Stromal cell of bone marrow (primary cell): ENCODE measurements around the gene SREK1.
"Not testable (repeated sequence)": the region's sequence is repeated elsewhere in the genome, so short reads cannot be mapped to it uniquely, and the experiment has no call there.

Experiments
- DNase-seq: peaks from one replicate; pipeline ENCODE4 v3.0.0-alpha.2; 2012; ENCODE audit warnings: low read depth

The SREK1 gene

DNA sequence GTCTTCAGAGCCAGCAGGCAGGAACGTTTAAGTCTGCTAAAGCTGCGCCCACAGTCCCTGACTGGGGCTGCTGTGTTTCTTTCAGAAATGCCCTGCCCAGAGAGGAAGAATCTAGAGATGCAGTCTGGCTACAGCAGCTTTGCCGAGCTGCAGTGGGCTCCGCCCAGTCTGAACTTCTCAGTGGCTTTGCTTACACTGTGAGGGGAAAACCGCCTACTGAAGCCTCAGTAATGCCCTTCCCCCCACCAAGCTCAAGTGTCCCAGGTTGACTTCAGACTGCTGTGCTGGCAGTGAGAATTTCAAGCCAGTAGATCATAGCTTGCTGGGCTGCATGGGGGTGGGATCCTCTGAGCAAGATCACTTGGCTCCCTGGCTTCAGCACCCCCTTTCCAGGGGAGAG, 78.4 kb downstream of the SREK1 start:
- no peak for DNase-seq

DNA sequence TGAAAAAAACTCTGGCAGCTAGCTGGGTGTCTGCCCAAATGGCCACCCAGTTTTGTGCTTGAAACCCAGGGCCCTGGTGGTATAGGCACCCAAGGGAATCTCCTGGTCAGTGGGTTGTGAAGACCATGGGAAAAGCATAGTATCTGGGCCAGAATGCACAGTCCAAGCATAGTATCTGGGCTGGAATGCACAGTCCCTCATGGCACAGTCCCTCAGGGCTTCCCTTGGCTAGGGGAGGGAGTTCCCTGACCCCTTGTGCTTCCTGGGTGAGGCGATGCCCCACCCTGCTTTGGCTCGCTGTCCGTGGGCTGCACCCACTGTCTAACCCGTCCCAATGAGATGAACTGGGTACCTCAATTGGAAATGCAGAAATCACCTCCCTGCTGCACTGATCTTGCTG, 78.8 kb downstream of the SREK1 start:
- not testable (repeated sequence) for DNase-seq

DNA sequence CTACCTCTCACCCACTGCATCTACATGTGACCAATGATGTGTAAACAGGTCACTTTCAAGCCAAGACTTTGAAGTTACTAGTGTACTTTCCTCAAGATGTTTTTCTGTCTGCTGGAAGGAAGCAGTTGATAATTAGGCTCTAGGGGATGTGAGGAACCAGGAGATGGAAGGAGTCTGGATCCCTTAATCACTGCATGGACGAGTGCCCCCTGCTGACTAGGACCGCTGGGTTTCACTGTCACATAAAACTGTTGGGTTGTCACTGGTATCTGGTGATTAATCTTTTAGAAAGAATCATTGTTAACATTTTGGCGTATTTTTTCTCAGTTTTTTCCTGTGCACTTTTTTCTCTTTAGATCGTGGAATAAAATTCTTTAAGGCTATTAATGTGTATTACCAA, 79.5 kb downstream of the SREK1 start:
- DNase-seq = no peak

DNA sequence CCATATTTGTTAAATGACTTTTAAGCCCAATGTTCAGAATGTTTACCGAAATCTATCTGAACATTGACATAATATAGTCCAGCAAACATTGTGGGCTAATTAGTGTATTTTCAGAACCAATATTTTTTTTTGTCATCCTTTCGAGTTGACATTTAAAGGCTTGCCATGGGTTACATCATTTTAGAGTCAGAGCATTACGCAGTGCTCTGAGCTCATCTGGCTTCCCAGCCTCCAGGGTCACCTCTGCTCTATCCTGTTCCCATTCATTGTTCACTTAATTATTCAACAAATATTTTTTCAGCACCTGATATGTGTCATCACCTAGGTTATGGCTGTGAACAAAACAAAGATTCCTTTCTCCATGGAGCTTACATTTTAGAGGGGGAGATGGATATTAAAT, 80.2 kb downstream of the SREK1 start:
- DNase-seq = no peak

DNA sequence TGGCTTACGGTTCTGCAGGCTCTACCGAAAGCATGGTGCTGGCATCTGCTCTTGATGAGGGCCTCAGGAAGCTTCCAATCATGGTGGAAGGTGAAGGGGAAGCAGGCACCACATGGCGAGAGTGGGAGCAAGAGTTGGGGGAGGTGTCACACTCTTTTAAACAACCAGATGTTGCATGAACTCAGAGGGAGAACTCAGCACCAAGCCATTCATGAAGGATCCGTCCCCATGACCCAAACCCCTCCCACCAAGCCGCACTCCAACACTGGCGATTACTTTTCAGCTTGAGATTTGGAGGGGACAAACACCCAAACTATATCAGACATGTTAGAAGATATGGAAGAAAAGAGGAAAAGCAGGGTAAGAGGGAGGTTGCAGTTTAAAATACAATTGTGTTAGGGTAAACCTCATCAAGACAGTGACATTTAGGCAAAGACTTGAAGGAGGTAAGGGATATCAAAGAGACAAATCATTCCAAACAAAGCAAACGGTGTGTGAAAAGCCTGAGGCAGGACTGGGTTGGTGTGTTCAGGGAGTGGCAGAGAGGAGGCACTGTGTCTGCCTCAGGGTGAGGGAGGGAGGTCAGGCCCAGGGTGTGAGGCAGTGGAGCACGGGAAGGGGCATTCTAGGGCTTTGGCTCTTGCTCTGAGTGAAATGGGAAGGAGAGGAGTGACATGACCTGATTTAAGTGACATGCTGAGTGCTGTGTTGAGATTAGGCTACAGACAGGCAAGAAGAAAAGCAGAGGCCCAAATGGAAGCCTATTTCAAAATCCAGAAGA, 80.9 kb downstream of the SREK1 start:
- no peak for DNase-seq

DNA sequence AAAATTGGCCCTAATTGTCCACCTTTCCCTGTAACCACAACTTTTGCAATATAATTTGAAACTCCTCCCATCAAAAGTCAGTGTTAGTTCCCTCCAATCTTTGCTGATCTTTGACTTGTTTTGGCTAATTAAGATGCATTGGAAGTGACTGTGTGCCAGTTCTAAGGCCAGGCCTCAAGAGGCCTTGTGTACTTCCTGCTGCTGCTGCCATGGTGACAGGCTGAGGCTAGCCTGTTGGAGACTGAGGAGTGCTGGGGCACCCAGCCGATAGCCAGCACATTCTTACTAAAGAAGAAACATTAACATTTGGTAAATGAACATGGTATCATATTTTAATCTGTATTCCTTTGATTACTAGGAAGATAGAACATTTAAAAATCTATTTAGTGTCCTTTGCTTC, 86.5 kb downstream of the SREK1 start:
- peak; percentile 6 for DNase-seq

DNA sequence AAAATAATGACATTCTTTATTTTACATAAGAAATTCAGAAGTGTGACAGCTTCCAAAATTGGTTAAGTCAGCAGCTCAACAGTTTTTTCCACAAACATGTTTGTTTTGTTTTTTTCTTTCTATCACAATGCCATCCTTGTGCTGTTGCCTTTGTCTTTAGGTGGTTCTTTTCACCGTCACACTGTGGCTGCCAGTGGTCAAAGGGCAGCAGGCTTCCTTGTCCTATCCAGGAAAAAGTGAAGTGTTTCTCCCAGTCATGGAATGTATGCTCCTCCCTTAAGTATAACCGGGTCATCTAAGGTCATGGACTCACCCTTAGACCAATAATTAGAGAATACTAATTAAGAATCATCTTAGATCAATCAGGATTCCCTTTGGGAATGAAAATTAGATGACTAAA, 87.4 kb downstream of the SREK1 start:
- DNase-seq = no peak

DNA sequence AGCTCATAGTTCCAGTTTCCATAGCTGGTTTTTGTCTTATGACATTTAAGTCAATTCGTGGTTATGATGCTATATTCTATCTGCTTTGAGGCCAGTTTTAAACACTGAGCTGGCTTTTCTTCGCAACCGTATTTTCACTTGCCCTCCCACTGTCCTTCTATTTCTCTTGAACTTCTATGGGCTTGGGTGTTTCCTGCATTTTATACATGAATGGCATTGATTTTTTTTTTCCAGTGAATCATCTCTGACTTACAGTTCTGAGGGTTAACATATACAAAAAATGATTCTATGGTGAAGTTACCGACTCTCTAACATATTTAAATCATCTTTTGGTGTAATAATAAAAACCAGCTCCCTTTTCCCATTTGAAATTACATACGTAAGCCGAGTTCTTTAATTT, 88.2 kb downstream of the SREK1 start:
- DNase-seq = no peak

DNA sequence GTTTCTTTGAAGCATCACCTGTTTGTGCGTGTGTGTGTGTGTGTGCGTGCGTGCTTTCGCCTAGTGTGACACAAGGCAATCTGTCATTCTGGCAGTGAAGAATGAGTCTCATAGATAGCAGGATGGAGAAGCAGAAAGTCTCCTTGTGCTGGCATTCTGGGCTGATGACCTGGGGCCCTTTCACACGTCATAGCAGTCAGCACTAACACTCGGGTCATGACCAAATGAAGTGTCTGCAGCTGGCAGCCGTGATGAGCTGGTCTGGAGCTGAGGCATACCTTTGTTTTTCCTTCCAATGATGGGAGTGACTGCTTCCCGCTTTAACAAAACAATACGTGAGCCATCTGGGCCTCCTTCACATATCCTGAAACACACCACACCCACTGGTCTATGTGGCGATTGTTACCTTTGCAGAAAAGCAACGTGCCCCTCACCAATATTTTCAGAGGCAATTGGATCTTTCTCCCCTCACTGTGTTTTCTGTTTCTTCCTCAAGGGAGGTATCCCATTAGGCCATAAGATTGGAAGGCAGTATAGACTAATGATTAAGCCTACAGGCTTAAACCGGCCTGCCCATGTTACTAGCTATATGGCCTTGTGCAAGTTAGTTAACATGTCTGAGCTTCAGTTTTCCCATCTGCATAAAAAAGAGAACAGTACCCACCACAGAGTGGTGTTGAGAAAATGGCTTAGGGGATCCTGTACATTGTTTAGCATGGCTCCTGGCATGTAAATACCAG, 88.8 kb downstream of the SREK1 start:
- DNase-seq = no peak
